HG02938 (cell line): ENCODE measurements around the gene PITX1.

ENCODE experiments used
- ATAC-seq: cut with Tn5 transposase; IDR thresholded peaks from one replicate; pipeline ENCODE4 v1.9.1; 2021; ENCODE audit warnings: mild to moderate bottlenecking, moderate library complexity; ENCODE audit not compliant: unreplicated experiment

PITX1 gene

DNA sequence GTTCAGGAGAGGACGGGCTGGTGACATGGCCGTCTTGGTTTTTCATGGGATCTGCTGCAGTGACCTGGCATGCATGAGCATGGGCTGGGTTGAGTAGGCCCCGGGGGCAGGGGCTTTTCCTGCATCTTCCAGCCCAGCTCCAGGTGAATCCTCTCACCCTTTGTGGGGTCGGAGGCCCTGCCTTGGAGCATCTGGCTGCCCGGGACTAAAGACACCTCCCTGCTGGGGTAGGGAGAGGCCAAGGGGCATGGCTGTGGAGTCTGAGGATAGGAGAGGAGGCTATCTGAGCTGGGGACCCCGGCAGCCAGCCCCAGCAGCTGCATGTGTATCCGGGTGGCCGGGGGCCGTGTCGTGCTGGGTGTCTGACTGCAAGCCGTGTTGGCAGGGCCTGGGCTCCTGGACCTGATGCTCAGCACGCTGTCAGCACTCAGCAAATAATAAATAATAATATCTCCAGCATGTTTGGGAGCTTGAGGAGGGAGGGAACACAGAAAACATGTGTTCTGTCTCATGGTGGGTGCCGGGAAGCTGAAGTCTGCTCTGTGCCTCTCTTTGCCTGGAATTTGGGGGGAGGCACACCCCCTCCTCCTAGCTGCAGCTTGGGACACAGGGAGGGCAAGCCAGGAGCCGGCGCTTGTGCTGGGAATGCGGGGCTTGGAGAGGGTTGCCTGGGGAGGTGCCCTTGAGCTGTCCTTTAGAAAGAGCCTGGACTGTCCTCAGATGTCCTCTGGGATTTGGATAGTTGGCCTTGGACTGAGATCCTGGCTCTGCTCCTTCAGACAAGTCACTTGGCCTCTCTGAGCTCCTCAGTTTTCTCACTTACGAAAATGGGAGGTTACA is 28.4 kb upstream of the PITX1 start:
- ATAC-seq: no peak

GRCh38 chr5:135061001-135061400 is 27.0 kb upstream of the PITX1 start:
- ATAC-seq: no peak

- ATAC-seq: no peak
Measured at GRCh38 chr5:135060021-135060420, 26.0 kb upstream of the PITX1 start.

DNA sequence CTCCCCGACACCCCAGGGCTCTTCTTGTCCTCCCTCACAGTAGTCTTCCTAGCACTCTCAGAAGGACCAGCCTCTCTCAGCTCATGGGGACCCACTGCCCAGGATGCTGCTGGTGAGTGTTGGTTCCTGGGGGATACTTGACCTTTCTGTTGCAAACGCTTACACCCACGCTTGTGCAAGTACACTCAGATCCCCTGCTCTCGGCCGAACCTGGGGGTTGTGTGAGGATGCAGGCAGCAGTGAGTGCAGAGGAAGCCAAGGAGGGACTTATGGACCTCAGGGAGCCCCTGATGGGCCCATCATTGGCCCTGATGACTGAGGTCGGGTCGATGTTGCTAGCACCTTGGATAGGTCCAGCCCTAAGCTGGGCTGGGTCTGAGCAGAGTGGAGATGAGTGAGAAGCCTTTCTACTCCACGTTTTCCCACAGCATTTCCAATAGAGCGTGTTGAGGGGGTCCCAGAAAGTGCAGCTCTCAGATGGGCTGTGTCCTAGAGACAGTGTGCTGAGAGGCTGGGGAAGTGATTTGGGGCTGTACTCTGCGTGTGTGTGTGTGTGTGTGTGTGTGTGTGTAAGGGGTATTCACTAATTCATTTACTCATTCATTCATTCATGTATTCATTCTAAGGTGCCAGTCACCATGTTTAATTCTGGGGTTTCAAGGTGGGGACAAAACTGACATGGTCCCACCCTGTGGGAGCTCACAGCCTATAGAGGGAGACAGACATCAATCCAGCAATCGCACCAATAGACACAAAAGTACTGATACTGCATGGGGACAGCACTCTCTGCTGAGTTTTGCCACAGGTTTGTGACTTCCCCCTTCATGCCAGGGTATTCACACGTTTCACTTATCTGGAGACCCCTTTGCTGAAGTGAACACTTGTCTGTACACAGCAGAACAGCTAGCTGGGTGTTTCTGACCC is 25.2 kb upstream of the PITX1 start:
- ATAC-seq: no peak

GRCh38 chr5:135058331-135058732 is 24.3 kb upstream of the PITX1 start:
- no peak for ATAC-seq

DNA sequence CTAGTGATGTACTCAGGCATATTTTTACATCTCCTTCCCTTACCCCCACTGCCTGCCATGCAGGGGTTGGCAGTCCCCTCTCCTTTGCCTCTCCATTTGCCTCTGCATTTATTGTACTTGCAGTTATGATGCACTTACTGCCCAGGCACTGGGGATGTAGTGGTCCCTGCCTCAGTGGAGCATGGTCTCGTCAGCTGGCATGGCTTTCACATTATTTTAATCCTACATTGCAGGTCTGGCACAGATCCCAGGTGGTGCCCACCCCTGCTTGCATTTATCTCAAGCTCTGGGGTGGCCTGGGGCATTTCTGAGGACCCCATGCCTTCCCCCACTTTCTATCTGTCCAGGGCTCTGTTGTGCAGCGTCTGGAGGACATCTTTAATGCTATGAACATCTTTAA is 23.2 kb upstream of the PITX1 start:
- ATAC-seq: no peak

DNA sequence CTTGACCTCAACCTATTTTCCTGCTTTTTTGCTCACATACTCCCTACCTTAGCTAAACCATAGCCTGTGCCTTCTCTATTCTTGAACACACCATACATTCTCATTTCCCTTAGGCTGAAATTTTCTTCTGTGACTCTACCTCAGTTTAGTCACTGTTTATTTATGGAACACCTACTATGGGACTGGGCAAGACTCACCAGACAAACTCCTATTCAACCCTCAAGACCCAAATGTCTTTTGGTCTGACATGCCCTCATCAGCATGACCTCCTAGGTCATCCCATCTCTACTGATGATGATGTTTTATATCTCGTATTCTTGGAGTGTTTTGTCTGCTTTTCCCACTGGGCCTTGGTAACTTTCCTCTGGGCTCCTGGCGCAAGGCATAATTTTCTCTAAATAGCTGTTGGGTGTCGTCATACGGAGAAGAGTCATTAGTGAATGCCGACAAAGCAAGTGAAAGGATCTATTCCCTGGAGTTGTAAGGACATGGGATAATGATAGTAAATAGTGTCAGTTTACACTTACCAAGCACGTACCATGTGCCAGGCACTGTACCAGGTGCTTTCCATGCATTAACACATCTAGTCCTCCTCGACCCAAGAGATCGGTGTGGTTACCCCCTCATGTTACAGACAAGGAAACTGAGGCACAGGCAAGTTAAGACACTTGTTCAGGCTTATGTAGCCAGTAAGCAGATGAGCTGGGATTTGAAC is 22.4 kb upstream of the PITX1 start:
- no peak for ATAC-seq

GRCh38 chr5:135055396-135055795 is 21.4 kb upstream of the PITX1 start:
- no peak for ATAC-seq

- no peak for ATAC-seq
Measured at GRCh38 chr5:135054546-135054945, 20.5 kb upstream of the PITX1 start.

GRCh38 chr5:135053989-135054388 is 20.0 kb upstream of the PITX1 start:
- ATAC-seq: no peak

- ATAC-seq: peak; percentile 94
Measured at GRCh38 chr5:135053278-135053677, 19.2 kb upstream of the PITX1 start.

DNA sequence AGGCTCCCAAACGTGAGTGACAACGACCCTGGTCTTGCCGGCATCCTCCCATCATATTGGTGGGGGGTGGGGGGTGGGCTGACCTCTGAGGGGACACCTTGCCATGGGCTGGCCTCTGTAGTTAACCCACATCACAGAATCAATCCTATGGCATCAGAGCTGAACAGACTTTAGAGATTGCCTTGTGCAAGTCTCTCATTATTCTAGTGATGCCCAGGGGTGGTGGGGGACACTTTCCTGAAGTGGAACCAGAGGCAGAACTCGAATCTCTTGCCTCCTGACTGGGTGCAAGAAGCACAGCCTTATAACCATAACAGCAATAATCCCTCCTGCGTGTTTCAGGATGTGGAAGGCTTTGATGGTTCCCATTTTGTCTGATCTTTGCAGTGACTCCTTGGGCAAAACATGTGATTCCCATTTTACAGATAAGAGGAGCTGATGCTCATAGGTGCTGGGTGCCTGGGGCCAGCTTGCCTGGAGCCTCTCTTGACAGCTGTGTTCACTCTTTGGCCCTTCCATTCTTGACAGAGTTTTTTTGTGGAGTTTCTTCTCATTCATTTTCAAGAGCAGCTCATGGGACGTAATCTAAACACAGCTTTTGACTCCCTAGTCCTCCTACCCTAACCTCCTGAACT is 18.6 kb upstream of the PITX1 start:
- ATAC-seq: no peak

GRCh38 chr5:135051872-135052271 is 17.8 kb upstream of the PITX1 start:
- ATAC-seq: no peak

DNA sequence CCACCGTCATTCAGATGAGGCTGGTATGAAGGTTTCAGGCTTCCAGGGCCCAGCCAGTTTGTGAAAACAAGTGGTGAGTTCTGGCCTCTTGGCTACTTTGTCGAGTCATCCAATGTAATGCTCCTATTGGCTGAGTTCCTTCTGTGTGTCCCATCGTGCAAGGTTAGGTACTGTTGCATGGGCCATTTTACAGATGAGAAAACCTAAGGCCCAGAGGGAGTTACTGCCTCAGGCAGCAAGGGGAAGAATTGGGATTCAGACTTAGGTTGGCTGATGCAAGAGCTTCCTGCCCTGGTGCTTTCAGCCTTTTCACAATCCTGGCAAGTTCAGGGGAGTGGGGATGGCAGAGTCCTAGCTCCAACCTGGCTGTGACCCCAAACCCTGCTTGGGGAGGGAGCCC is 17.4 kb upstream of the PITX1 start:
- ATAC-seq: no peak

DNA sequence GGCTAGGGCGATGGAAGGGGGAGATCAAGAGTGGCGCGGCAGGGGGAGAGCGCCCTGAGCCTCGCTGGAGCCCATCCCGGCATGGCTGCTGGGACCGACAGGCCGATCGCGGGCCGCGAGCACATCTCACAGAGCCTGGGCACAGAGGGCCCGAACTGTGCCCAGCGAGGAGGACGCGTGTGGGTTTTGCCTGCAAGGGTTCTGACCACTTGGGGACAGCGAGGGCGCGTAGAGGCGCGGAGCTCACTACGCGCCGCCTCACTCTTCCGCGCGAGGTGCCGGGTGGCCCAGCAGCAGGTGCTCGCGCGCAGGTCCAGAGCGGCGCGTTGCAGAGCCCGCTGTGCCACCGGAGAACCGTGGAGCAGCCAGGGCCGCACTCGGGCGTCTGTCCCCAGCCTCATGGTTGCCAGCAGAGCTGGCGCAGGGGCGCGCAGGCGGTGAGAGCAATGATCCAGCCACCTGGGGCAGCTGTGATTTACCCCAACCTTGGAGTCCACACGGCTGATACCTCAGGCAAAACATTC is 16.3 kb upstream of the PITX1 start:
- ATAC-seq: no peak

- no peak for ATAC-seq
Measured at GRCh38 chr5:135048930-135049329, 14.9 kb upstream of the PITX1 start.

DNA sequence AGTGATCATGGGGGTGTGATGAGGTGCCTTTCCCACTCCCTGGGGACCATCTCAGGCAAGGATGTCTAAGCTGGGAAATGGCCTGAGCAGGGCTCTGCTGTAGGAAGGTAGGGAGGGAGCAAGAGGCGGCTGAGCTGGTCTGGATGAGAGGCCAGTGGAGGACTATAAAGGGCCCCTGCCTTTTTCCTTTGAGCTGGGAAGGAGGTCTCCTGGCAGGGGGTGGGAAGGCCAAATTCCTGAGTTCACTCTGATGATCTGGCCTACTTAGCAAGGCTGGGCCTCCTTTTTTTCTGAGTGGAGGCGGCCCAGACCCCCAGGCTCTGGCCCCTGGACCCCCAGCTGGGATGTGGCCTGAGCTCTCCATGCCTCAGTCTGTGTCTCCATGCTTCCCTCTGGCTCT is 14.3 kb upstream of the PITX1 start:
- no peak for ATAC-seq

GRCh38 chr5:135047347-135047695 is 13.3 kb upstream of the PITX1 start:
- no peak for ATAC-seq

DNA sequence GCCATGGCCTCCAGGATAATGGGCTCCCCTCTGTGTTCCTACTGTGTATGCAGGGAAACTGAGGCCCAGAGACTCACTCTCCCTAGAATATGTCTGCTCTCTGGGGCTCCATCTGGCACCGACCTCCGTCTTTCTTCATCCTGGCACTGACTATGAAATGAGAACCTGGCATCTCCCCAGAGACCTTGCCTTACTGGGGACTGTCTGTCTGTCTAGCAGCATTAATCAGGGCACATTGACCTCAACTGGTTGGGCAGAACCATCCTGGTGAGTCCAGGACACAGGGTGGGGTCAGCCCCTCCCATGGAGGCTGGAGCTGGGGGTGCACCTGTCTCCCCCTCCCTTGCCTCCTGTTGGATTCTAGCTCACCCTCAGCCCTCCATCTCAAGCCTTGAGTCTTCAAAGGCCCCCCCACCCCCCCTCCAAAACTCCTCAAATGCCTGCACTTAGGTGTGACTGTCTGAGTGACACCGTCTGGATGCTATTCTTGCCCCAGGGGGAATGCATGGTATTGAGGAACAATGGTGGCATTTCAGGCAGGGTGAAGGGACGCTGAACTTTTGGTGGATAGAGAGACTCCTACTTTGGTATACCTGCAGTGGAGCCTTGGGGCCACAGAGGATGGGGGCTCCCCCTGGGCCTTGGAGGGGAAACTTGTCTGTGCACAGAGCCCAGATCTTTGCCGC is 12.8 kb upstream of the PITX1 start:
- no peak for ATAC-seq

DNA sequence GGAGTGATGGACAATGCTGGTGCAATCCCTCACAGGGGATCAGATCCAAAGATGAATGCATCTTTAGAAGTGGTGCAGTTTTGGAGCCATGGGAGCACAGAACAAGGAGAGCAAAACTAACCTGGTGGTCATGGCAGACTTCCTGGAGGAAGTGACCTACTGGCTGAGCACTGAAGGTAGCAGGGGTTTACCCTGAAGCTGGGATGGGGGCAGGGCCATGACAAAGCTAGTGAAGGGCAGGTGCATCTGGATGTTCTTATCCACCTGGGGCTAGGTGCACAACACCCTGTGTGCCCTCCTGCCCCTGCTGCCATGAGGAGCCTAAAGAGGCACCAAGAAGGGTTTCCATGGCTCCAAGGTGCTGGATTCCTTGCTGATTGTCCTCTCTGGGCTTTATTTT is 11.5 kb upstream of the PITX1 start:
- ATAC-seq: no peak
